ENCODE data around the gene PODXL. TPM values are rescaled to one million over a fixed set of nuclear protein-coding genes. Genes with fewer than 3 reads are reported as not detected.

The PODXL gene
- total RNA-seq, 4 donors from 2014 or later = 7.5 to 40.4 (median 15.2) TPM

GRCh38 chr7:131513245-131514061 lies 43.0 kb downstream of the PODXL start:
- H3K27me3 ChIP-seq = no peaks in the 10 kb centered on the region

DNA sequence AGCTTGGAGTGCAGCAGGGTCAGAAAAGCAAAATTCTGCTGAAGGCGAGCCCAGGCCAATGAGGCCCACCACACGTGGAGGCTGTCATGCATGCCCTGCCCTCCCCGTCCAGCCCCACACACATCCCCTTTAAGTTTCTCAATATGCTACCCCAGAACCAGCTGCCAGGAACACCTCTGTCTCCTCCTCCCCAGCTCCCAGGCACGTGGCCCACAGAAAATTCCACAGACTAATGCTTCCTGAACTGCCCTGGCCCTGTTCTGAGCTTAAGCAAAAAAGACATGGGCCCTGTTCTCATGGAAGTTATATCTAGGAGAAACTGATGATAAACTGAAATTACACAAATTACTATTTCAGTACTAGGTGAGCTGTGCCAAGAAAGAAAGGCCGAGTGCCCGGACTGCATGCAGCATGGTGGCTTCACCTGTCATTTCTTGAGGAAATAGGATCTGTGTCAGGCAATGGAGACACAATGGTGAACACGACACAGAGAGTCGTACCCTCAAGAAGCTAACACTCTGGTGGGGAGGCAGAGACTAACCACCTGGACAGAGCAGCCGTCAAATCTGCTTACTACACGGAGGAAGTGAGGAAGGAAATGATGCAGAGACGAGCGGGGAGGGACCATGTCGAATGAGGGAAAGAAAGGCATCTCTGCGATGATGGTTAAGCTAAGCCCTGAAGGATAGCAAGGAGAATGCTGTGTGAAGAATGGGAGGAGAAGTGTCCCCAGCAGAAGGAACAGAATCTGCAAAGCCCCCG lies 44.5 kb downstream of the PODXL start:
- no peaks in the 10 kb centered on the region for H3K9me3 ChIP-seq
- no peaks in the 10 kb centered on the region for H3K27me3 ChIP-seq
- no peak for DNase-seq
- no peaks in the 10 kb centered on the region for H3K36me3 ChIP-seq
- no peak overlapping the region for H3K27ac ChIP-seq
- peaks cover 0 to 7% (median 0%) of the 10 kb centered on the region in 4 donors for H3K4me1 ChIP-seq
- no peak overlapping the region for H3K4me3 ChIP-seq
- TF ChIP-seq POLR2A (IDR thresholded peaks at IDR 0.05) (no peak), CTCF (IDR thresholded peaks at IDR 0.05) (no peak)

More at GRCh38 chr7:131513245-131514061, 43.0 kb downstream of the PODXL start:
- DNase-seq = peak; percentile 61 to 90 (median 90)
- H3K36me3 ChIP-seq = no peaks in the 10 kb centered on the region
- H3K4me1 ChIP-seq = peaks cover 0 to 4% (median 0%) of the 10 kb centered on the region in 4 donors
- no peak for TF ChIP-seq POLR2A (IDR thresholded peaks at IDR 0.05)
- TF ChIP-seq CTCF (IDR thresholded peaks at IDR 0.05) = peak in 5 of 6 experiments; percentile 69 to 92 (median 89)
- H3K27ac ChIP-seq = peak overlapping the region in 1 of 4 donors; percentile 8
- no peaks in the 10 kb centered on the region for H3K9me3 ChIP-seq
- H3K4me3 ChIP-seq = no peak overlapping the region

DNA sequence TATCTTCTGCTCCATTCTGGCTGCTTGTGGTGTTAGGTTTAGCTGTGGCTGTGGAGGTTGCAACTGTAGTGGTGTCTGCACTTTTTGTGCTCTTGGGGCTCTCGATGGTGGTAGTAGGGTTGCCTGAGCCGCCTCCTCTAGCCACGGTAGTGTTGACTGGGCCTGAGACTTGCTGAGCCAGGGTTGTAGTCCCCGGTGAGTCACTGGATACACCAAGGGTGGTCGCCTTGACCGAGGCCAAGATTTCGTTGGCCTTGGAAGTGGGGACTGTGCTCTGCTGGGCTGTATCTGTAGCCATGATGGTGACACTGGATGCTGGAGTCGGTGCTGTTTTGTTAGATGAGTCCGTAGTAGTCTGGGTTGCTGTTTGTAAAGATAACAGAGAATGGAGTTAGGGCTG lies 45.4 kb downstream of the PODXL start:
- H3K27me3 ChIP-seq = no peaks in the 10 kb centered on the region
- no peak for TF ChIP-seq POLR2A (IDR thresholded peaks at IDR 0.05)
- TF ChIP-seq CTCF (IDR thresholded peaks at IDR 0.05) = no peak
- no peaks in the 10 kb centered on the region for H3K9me3 ChIP-seq
- no peaks in the 10 kb centered on the region for H3K36me3 ChIP-seq
- peaks cover 0 to 7% (median 0%) of the 10 kb centered on the region in 4 donors for H3K4me1 ChIP-seq
- no peak for DNase-seq
- no peak overlapping the region for H3K4me3 ChIP-seq
- no peak overlapping the region for H3K27ac ChIP-seq

DNA sequence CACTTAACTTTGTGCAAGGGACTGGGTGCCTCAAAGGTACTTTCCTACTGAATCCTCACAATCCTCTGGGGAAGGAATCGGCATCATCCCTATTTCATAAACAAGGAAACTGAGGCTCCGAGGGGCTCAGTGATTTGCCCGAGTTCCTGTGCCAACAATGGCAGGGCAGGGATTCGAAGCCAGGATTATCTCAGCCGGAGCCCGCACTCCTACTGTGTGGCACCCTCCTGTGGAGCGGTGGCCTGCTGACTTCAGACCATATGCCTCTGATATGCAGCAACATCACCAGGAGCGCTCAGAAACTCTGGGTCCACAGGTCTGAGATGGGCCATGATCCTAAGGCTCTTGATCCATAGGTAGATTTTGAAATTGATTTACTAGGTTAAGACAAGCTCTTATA lies 46.6 kb downstream of the PODXL start:
- H3K9me3 ChIP-seq = no peaks in the 10 kb centered on the region
- TF ChIP-seq CTCF (IDR thresholded peaks at IDR 0.05) (no peak), POLR2A (IDR thresholded peaks at IDR 0.05) (no peak)

GRCh38 chr7:131508754-131509486 lies 47.5 kb downstream of the PODXL start:
- no peak for DNase-seq
- no peak for TF ChIP-seq POLR2A (IDR thresholded peaks at IDR 0.05)
- Histone ChIP-seq H3K27ac (no peak overlapping the region), H3K9me3 (no peaks in the 10 kb centered on the region), H3K27me3 (no peaks in the 10 kb centered on the region), H3K4me1 (peaks cover 0 to 7% (median 0%) of the 10 kb centered on the region in 4 donors), H3K4me3 (no peak overlapping the region), H3K36me3 (no peaks in the 10 kb centered on the region)

More for the DNA sequence above, 46.6 kb downstream of the PODXL start:
- Histone ChIP-seq H3K27ac (no peak overlapping the region), H3K36me3 (no peaks in the 10 kb centered on the region), H3K27me3 (no peaks in the 10 kb centered on the region), H3K4me3 (no peak overlapping the region), H3K4me1 (peaks cover 0 to 7% (median 0%) of the 10 kb centered on the region in 4 donors)
- DNase-seq = no peak
